ENCODE measurements around the gene ADCY9.

DNA sequence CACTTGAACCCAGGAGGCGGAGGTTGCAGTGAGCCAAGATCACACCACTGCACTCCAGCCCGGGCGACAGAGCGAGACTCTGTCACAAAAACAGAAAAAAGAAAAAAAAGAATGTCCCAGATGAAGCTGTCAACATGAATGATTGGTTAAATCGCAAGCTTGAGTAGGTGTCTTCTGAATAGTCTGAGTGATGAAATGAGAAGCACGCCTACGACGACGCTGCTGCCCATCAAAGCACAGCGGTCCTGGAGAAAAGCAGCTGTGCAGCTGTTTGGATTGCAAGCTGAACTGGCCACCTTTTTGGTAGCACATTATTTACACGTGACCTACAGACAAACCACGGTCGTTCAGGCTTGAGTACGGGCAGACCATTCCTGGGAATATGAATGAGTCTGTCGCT is 12.5 kb downstream of the ADCY9 start:
- TF ChIP-seq, protein P1, sequence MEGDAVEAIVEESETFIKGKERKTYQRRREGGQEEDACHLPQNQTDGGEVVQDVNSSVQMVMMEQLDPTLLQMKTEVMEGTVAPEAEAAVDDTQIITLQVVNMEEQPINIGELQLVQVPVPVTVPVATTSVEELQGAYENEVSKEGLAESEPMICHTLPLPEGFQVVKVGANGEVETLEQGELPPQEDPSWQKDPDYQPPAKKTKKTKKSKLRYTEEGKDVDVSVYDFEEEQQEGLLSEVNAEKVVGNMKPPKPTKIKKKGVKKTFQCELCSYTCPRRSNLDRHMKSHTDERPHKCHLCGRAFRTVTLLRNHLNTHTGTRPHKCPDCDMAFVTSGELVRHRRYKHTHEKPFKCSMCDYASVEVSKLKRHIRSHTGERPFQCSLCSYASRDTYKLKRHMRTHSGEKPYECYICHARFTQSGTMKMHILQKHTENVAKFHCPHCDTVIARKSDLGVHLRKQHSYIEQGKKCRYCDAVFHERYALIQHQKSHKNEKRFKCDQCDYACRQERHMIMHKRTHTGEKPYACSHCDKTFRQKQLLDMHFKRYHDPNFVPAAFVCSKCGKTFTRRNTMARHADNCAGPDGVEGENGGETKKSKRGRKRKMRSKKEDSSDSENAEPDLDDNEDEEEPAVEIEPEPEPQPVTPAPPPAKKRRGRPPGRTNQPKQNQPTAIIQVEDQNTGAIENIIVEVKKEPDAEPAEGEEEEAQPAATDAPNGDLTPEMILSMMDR (conservative IDR thresholded peaks at IDR 0.05) = no peak
- no peak for TF ChIP-seq EZH2 (IDR thresholded peaks at IDR 0.05; ENCODE audit: low read depth)

Measured in PC-9 (cell line).